ENCODE results near the gene PPIP5K1.
"Not testable (repeated sequence)": the region's sequence is repeated elsewhere in the genome, so short reads cannot be mapped to it uniquely, and the experiment has no call there.

- not testable (repeated sequence) for TF ChIP-seq POLR2A, CTCF, POLR2AphosphoS5, EP300 (IDR thresholded peaks at IDR 0.05)
Observed at GRCh38 chr15:43593328-43594190, 3.6 kb upstream of the PPIP5K1 start, which contains the start of gene CKMT1B.
